ENCODE results near the gene EPHB2. TPM values are rescaled to one million over a fixed set of nuclear protein-coding genes. Genes with fewer than 3 reads are reported as not detected.

Gene EPHB2
- polyA plus RNA-seq, 2 of the 4 experiments (the other 2 are of a cell fraction): 13.0 to 35.3 TPM

DNA sequence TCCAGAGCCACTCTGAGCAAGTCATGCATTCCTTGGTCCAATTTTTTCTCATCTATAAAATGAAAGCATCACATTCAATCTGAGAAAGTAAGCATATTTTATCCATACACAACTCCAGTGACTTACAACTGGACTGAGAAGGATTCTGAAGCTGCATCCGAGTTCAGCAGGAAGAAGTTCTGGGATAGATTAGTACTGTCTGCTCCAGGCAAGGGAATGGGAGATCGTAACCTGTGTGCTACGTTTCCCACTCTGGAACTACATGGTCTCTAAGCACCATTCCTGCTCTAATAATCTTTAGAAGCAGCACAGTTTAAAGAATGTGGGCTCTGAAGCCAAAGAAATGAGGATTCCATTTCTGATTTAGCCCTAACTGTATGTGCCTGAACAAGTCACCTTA, 182.7 kb downstream of the EPHB2 start:
- ChIA-PET CTCF (interaction anchor here (1.3 kb wide), 1 partner anchor 220 kb away, joined by 4 read pairs; no protein-coding TSS in a partner anchor), POLR2A (no interaction called here)
- Histone ChIP-seq H3K4me2 (no peak overlapping the region), H3K4me1 (no peaks in the 10 kb centered on the region; the same call in 2 of the 3 replicates), H3K9me3 (no peaks in the 10 kb centered on the region), H3K4me3 (no peak overlapping the region), H3K27ac (no peak overlapping the region)
- no peak for DNase-seq (ENCODE audit: low read depth in 1 of 2, low spot score in 1 of 2)
- no peak for FAIRE-seq
- ATAC-seq: no peak
- 86% methylated on average over 3 of the region's 3 CpGs for WGBS (ENCODE audit: missing lambda C conversion rate)
- TF ChIP-seq NFE2L2 (conservative IDR thresholded peaks at IDR 0.05; ENCODE audit: low read length) (no peak), EP300 (IDR thresholded peaks at IDR 0.05) (no peak), POLR2AphosphoS2 (conservative IDR thresholded peaks at IDR 0.05; ENCODE audit: low read length) (no peak), EHF (CRISPR knock-in tag; IDR thresholded peaks at IDR 0.05) (no peak), CHD4 (IDR thresholded peaks at IDR 0.05; ENCODE audit: borderline replicate concordance) (no peak), JUN (IDR thresholded peaks at IDR 0.05) (no peak), KDM1A (IDR thresholded peaks at IDR 0.05; ENCODE audit: low read depth) (no peak), ZC3H11A (IDR thresholded peaks at IDR 0.05) (no peak)
- TF ChIP-seq, protein P1, sequence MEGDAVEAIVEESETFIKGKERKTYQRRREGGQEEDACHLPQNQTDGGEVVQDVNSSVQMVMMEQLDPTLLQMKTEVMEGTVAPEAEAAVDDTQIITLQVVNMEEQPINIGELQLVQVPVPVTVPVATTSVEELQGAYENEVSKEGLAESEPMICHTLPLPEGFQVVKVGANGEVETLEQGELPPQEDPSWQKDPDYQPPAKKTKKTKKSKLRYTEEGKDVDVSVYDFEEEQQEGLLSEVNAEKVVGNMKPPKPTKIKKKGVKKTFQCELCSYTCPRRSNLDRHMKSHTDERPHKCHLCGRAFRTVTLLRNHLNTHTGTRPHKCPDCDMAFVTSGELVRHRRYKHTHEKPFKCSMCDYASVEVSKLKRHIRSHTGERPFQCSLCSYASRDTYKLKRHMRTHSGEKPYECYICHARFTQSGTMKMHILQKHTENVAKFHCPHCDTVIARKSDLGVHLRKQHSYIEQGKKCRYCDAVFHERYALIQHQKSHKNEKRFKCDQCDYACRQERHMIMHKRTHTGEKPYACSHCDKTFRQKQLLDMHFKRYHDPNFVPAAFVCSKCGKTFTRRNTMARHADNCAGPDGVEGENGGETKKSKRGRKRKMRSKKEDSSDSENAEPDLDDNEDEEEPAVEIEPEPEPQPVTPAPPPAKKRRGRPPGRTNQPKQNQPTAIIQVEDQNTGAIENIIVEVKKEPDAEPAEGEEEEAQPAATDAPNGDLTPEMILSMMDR (IDR thresholded peaks at IDR 0.05): no peak

DNA sequence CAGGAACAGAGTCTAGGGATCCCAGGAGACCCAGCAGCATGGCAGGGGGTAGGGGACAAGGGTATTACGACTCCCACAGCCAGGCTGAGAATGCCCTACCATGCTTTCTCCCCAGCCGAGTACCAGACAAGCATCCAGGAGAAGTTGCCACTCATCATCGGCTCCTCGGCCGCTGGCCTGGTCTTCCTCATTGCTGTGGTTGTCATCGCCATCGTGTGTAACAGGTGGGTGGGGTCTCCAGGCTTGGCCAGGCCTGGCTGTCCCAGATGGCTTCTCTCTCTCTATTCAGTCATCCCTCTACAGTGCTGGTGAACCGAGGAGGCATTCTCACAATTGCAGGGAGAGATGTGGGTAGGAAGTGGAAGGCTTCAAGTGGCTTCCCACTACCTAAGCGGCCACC, 184.7 kb downstream of the EPHB2 start:
- Histone ChIP-seq H3K27ac (no peak overlapping the region), H3K9me3 (no peaks in the 10 kb centered on the region), H3K4me1 (no peaks in the 10 kb centered on the region; the same call in 2 of the 3 replicates), H3K4me2 (no peak overlapping the region), H3K4me3 (no peak overlapping the region)
- FAIRE-seq (no peak), ATAC-seq (no peak), DNase-seq (ENCODE audit: low read depth in 1 of 2, low spot score in 1 of 2) (no peak)
- no peak for TF ChIP-seq EHMT2 (IDR thresholded peaks at IDR 0.05; ENCODE audit: low read depth)
- no peak for TF ChIP-seq CHD2 (IDR thresholded peaks at IDR 0.05; ENCODE audit: low read length, partially characterized antibody)
- TF ChIP-seq, protein P2, sequence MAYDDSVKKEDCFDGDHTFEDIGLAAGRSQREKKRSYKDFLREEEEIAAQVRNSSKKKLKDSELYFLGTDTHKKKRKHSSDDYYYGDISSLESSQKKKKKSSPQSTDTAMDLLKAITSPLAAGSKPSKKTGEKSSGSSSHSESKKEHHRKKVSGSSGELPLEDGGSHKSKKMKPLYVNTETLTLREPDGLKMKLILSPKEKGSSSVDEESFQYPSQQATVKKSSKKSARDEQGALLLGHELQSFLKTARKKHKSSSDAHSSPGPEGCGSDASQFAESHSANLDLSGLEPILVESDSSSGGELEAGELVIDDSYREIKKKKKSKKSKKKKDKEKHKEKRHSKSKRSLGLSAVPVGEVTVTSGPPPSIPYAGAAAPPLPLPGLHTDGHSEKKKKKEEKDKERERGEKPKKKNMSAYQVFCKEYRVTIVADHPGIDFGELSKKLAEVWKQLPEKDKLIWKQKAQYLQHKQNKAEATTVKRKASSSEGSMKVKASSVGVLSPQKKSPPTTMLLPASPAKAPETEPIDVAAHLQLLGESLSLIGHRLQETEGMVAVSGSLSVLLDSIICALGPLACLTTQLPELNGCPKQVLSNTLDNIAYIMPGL (CRISPR knock-in tag; IDR thresholded peaks at IDR 0.05; ENCODE audit: borderline replicate concordance): no peak
- no peak for TF ChIP-seq CEBPB (IDR thresholded peaks at IDR 0.05)
- CTCF ChIA-PET: no interaction called here
- POLR2A ChIA-PET: no interaction called here
- WGBS (ENCODE audit: missing lambda C conversion rate): 82% methylated on average over 5 of the region's 9 CpGs

DNA sequence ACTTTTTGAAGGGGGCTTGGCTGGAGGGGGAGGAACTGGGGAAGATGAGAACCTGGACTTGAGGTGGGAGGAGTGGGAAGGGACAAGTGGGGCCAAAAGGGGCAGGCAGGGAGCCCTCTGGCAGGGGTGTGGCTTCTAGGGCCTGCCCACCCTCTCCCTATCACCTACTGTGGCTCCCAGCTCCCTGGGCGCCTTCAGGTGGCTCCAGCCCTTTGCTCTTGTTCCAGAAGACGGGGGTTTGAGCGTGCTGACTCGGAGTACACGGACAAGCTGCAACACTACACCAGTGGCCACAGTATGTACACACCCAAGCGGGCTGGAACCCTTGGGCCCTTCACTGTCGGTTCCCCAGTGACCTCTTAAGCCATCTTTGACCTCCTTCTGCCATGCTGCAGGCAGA, 185.5 kb downstream of the EPHB2 start:
- Histone ChIP-seq H3K27ac (no peak overlapping the region), H3K9me3 (no peaks in the 10 kb centered on the region), H3K4me3 (no peak overlapping the region), H3K4me1 (no peaks in the 10 kb centered on the region; the same call in 2 of the 3 replicates), H3K4me2 (no peak overlapping the region)
- DNase-seq (ENCODE audit: low read depth in 1 of 2, low spot score in 1 of 2) (no peak), FAIRE-seq (no peak), ATAC-seq (0 out of 6 replicates have a peak, but pooled peaks of 1 of the 2 experiments have one; percentile 25)
- ChIA-PET CTCF (no interaction called here), POLR2A (no interaction called here)
- 84% methylated on average over 7 of the region's 7 CpGs for WGBS (ENCODE audit: missing lambda C conversion rate)
- TF ChIP-seq ZFP36 (IDR thresholded peaks at IDR 0.05; ENCODE audit: borderline replicate concordance, partially characterized antibody) (peak; percentile 26), MYC (IDR thresholded peaks at IDR 0.05; ENCODE audit: borderline replicate concordance, low read length) (no peak)

DNA sequence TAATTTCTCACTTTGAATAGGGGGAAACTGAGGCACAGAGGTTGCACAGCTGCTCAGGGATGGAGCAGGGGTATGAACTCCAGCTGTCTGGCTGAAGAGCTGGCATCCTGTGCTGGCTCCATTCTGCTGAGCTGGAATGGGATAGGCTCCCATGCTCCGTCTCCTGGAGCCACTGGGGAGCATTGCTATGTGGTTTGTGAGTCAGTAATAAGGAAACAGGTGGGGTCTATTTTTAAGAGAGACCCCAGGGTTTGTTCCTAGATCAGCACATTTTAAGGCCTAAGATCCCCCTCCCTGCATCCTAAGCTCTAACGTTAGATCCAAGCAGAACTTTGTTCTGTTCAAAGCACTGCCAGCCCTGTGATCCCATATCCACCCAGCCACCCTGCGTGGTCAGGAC, 189.8 kb downstream of the EPHB2 start:
- Histone ChIP-seq H3K9me3 (no peaks in the 10 kb centered on the region), H3K4me3 (no peak overlapping the region), H3K27ac (no peak overlapping the region), H3K4me1 (no peaks in the 10 kb centered on the region; the same call in 2 of the 3 replicates), H3K4me2 (no peak overlapping the region)
- FAIRE-seq (no peak), ATAC-seq (no peak), DNase-seq (ENCODE audit: low read depth in 1 of 2, low spot score in 1 of 2) (no peak)
- TF ChIP-seq KDM1A (IDR thresholded peaks at IDR 0.05; ENCODE audit: low read depth) (no peak), BHLHE40 (IDR thresholded peaks at IDR 0.05; ENCODE audit: low read depth, low read length) (no peak), SREBF2 (IDR thresholded peaks at IDR 0.05) (no peak), EHF (CRISPR knock-in tag; IDR thresholded peaks at IDR 0.05) (no peak), NPAS2 (CRISPR knock-in tag; IDR thresholded peaks at IDR 0.05; ENCODE audit: borderline replicate concordance) (no peak), PBX3 (IDR thresholded peaks at IDR 0.05) (no peak), POLR2A (IDR thresholded peaks at IDR 0.05; ENCODE audit: low read length) (no peak), NR3C1 (IDR thresholded peaks at IDR 0.05) (no peak)
- TF ChIP-seq, protein P3, sequence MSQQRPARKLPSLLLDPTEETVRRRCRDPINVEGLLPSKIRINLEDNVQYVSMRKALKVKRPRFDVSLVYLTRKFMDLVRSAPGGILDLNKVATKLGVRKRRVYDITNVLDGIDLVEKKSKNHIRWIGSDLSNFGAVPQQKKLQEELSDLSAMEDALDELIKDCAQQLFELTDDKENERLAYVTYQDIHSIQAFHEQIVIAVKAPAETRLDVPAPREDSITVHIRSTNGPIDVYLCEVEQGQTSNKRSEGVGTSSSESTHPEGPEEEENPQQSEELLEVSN (IDR thresholded peaks at IDR 0.05; ENCODE audit: borderline replicate concordance, low read depth): no peak
- TF ChIP-seq, protein P2 (CRISPR knock-in tag; IDR thresholded peaks at IDR 0.05; ENCODE audit: borderline replicate concordance): no peak
- 77% methylated on average over 2 of the region's 3 CpGs for WGBS (ENCODE audit: missing lambda C conversion rate)
- ChIA-PET POLR2A (no interaction called here), CTCF (interaction anchor here (0.6 to 0.9 kb wide), 4 partner anchors 12 to 479 kb away, joined by 3 read pairs; no protein-coding TSS in a partner anchor)
